ENCODE measurements around the gene SPEN. TPM values are rescaled to one million over a fixed set of nuclear protein-coding genes. Genes with fewer than 3 reads are reported as not detected.
A peak's percentile ranks its signal among the peaks of the same experiment; 100 is the strongest.

The SPEN gene
- total and polyA plus RNA-seq, 9 of the 15 experiments (the other 6 are each of a cell fraction or from before 2014, with no cell fraction given): 5.7 to 87.5 (median 27.2) TPM

GRCh38 chr1:15975805-15976680 lies 128.5 kb downstream of the SPEN start, which contains the start of gene ZBTB17 (continued):
- TF ChIP-seq TRIM25 (IDR thresholded peaks at IDR 0.05; ENCODE audit: borderline replicate concordance): no peak
- peak in 1 of 2 experiments; percentile 53; a peak in 1 of 3 replicates for TF ChIP-seq CBX3 (IDR thresholded peaks at IDR 0.05; ENCODE audit: borderline replicate concordance in 1 of 2, low read length in 2 of 2)
- peak; percentile 26 for TF ChIP-seq ZNF740 (CRISPR knock-in tag; IDR thresholded peaks at IDR 0.05)
- TF ChIP-seq ZNF740 (tag; IDR thresholded peaks at IDR 0.05): no peak
- TF ChIP-seq ATF1 (CRISPR knock-in tag; IDR thresholded peaks at IDR 0.05): peak; percentile 39; the same call in 1 of the 2 replicates
- peak; percentile 92 for TF ChIP-seq ATF1 (tag; IDR thresholded peaks at IDR 0.05)
- TF ChIP-seq FOSL1 (tag; conservative IDR thresholded peaks at IDR 0.05): peak; percentile 35
- TF ChIP-seq HDAC1 (IDR thresholded peaks at IDR 0.05): peak; percentile 74 to 99; a peak in 3 of 4 replicates
- TF ChIP-seq CREB1 (IDR thresholded peaks at IDR 0.05): peak; percentile 89
- TF ChIP-seq CREB1 (CRISPR knock-in tag; IDR thresholded peaks at IDR 0.05): peak; percentile 93
- TF ChIP-seq EP300 (IDR thresholded peaks at IDR 0.05; ENCODE audit: low read length): no peak
- TF ChIP-seq, protein P1, sequence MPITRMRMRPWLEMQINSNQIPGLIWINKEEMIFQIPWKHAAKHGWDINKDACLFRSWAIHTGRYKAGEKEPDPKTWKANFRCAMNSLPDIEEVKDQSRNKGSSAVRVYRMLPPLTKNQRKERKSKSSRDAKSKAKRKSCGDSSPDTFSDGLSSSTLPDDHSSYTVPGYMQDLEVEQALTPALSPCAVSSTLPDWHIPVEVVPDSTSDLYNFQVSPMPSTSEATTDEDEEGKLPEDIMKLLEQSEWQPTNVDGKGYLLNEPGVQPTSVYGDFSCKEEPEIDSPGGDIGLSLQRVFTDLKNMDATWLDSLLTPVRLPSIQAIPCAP (CRISPR knock-in tag; IDR thresholded peaks at IDR 0.05; ENCODE audit: borderline replicate concordance): no peak
- no peak for TF ChIP-seq SMARCC2 (IDR thresholded peaks at IDR 0.05; ENCODE audit: low read depth)
- TF ChIP-seq ZNF507 (tag; conservative IDR thresholded peaks at IDR 0.05): no peak
- TF ChIP-seq, protein P2, sequence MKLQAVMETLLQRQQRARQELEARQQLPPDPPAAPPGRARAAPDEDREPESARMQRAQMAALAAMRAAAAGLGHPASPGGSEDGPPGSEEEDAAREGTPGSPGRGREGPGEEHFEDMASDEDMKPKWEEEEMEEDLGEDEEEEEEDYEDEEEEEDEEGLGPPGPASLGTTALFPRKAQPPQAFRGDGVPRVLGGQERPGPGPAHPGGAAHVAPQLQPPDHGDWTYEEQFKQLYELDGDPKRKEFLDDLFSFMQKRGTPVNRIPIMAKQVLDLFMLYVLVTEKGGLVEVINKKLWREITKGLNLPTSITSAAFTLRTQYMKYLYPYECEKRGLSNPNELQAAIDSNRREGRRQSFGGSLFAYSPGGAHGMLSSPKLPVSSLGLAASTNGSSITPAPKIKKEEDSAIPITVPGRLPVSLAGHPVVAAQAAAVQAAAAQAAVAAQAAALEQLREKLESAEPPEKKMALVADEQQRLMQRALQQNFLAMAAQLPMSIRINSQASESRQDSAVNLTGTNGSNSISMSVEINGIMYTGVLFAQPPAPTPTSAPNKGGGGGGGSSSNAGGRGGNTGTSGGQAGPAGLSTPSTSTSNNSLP (IDR thresholded peaks at IDR 0.05; ENCODE audit: borderline replicate concordance, low read depth, low read length): no peak
- TF ChIP-seq NR2C2 (CRISPR knock-in tag; IDR thresholded peaks at IDR 0.05): peak; percentile 91
- peak; percentile 98 for TF ChIP-seq NR2C2 (tag; IDR thresholded peaks at IDR 0.05)
- no peak for TF ChIP-seq SOX6 (IDR thresholded peaks at IDR 0.05)
- TF ChIP-seq BRD9 (IDR thresholded peaks at IDR 0.05; ENCODE audit: low read depth, partially characterized antibody): no peak
- no peak for TF ChIP-seq RBM25 (IDR thresholded peaks at IDR 0.05; ENCODE audit: low read depth, low read length, severe bottlenecking)
- TF ChIP-seq, protein P3, sequence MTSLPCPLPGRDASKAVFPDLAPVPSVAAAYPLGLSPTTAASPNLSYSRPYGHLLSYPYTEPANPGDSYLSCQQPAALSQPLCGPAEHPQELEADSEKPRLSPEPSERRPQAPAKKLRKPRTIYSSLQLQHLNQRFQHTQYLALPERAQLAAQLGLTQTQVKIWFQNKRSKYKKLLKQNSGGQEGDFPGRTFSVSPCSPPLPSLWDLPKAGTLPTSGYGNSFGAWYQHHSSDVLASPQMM (CRISPR knock-in tag; IDR thresholded peaks at IDR 0.05): no peak
- TF ChIP-seq ELF1 (tag; IDR thresholded peaks at IDR 0.05): peak; percentile 100
- TF ChIP-seq DNMT1 (IDR thresholded peaks at IDR 0.05): no peak
- TF ChIP-seq RNF2 (IDR thresholded peaks at IDR 0.05): no peak

Measured in K562 (cell line).